SK-N-SH treated with all-trans-retinoic acid at 6 μM for 48 hours (cell line): ENCODE results near the gene CTTNBP2NL.

Source experiments
- CSDC2 ChIP-seq: fragments of 250-450 bp; sonication (Bioruptor Pico); IDR thresholded peaks from 2 replicates; pipeline ENCODE4 v1.5.0; 2020; ENCODE audit warnings: mild to moderate bottlenecking, moderate library complexity
- CSRNP3 ChIP-seq: fragments of 250-450 bp; sonication (Bioruptor Pico); IDR thresholded peaks from 2 replicates; pipeline ENCODE4 v1.5.1; 2021; ENCODE audit warnings: mild to moderate bottlenecking, moderate library complexity
- ISL1 ChIP-seq: fragments of 250-450 bp; sonication (Bioruptor Pico); IDR thresholded peaks from 2 replicates; pipeline ENCODE4 v2.1.2; 2022; ENCODE audit warnings: mild to moderate bottlenecking, moderate library complexity
- PATZ1 ChIP-seq: fragments of 250-450 bp; sonication (Bioruptor Pico); IDR thresholded peaks from 2 replicates; pipeline ENCODE4 v1.8.0; 2020; ENCODE audit warnings: mild to moderate bottlenecking, moderate library complexity, borderline replicate concordance
- PPARA ChIP-seq: fragments of 250-450 bp; sonication (Bioruptor Pico); IDR thresholded peaks from 2 replicates; pipeline ENCODE4 v1.5.0; 2020; ENCODE audit warnings: mild to moderate bottlenecking, borderline replicate concordance
- RARB ChIP-seq: fragments of 250-450 bp; sonication (Bioruptor Pico); IDR thresholded peaks from 2 replicates; pipeline ENCODE4 v1.8.0; 2021; ENCODE audit warnings: mild to moderate bottlenecking, moderate library complexity
- SNAI2 ChIP-seq: fragments of 250-450 bp; sonication (Bioruptor Pico); IDR thresholded peaks from 2 replicates; pipeline ENCODE4 v1.5.0; 2020; ENCODE audit warnings: mild to moderate bottlenecking, moderate library complexity
- ZFP3 ChIP-seq: fragments of 250-450 bp; sonication (Bioruptor Pico); IDR thresholded peaks from 2 replicates; pipeline ENCODE4 v1.5.0; 2020; ENCODE audit warnings: mild to moderate bottlenecking, moderate library complexity
- ZFP30 ChIP-seq: fragments of 450-650 bp; formaldehyde crosslinking; IDR thresholded peaks from 2 replicates; pipeline ENCODE4 v1.5.0; 2022; ENCODE audit warnings: mild to moderate bottlenecking, moderate library complexity
- ZNF565 ChIP-seq: fragments of 450-650 bp; formaldehyde crosslinking; conservative IDR thresholded peaks from 2 replicates; pipeline ENCODE4 v1.5.0; 2020; ENCODE audit warnings: low read depth, mild to moderate bottlenecking, moderate library complexity
- ZNF70 ChIP-seq: fragments of 450-650 bp; formaldehyde crosslinking; IDR thresholded peaks from 2 replicates; pipeline ENCODE4 v1.5.0; 2020; ENCODE audit warnings: mild to moderate bottlenecking, moderate library complexity
- ZNF8 ChIP-seq: fragments of 450-650 bp; formaldehyde crosslinking; IDR thresholded peaks from 2 replicates; pipeline ENCODE4 v1.5.0; 2020; ENCODE audit warnings: mild to moderate bottlenecking, moderate library complexity
- TF ChIP-seq, protein P1 (sequence below): fragments of 250-450 bp; sonication (Bioruptor Pico); IDR thresholded peaks from 2 replicates; pipeline ENCODE4 v1.5.1; 2020; ENCODE audit warnings: low read depth, mild to moderate bottlenecking, moderate library complexity

GRCh38 chr1:112356765-112357164, 39.2 kb upstream of the CTTNBP2NL start:
- TF ChIP-seq PATZ1 (CRISPR knock-in tag) (no peak), ZNF70 (CRISPR knock-in tag) (no peak), ISL1 (CRISPR knock-in tag) (no peak), CSRNP3 (no peak), SNAI2 (no peak), ZNF8 (CRISPR knock-in tag) (no peak), ZNF565 (no peak), RARB (CRISPR knock-in tag) (no peak), PPARA (CRISPR knock-in tag) (no peak), CSDC2 (CRISPR knock-in tag) (no peak), ZFP30 (CRISPR knock-in tag) (no peak), ZFP3 (CRISPR knock-in tag) (no peak)
- TF ChIP-seq, protein P1, sequence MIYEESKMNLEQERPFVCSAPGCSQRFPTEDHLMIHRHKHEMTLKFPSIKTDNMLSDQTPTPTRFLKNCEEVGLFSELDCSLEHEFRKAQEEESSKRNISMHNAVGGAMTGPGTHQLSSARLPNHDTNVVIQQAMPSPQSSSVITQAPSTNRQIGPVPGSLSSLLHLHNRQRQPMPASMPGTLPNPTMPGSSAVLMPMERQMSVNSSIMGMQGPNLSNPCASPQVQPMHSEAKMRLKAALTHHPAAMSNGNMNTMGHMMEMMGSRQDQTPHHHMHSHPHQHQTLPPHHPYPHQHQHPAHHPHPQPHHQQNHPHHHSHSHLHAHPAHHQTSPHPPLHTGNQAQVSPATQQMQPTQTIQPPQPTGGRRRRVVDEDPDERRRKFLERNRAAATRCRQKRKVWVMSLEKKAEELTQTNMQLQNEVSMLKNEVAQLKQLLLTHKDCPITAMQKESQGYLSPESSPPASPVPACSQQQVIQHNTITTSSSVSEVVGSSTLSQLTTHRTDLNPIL (CRISPR knock-in tag): no peak
